ENCODE results near the gene SWT1. TPM values are rescaled to one million over a fixed set of nuclear protein-coding genes. Genes with fewer than 3 reads are reported as not detected.
"Not testable (repeated sequence)": the region's sequence is repeated elsewhere in the genome, so short reads cannot be mapped to it uniquely, and the experiment has no call there.

Gene SWT1
- total RNA-seq, 1 donor from 2014 or later = 6.1 TPM

GRCh38 chr1:185311589-185312225 is 154.7 kb downstream of the SWT1 start:
- ATAC-seq (ENCODE audit: poor library complexity) (no peak), DNase-seq (no peak)
- intact Hi-C loops (cut with DNase I) = loop anchor here (10.0 kb wide), 1 partner anchor 343 kb away; no protein-coding TSS in a partner anchor

- DNase-seq (no peak), ATAC-seq (ENCODE audit: poor library complexity) (no peak)
- intact Hi-C loops (cut with DNase I) = loop anchor here (10.0 kb wide), 1 partner anchor 342 kb away; no protein-coding TSS in a partner anchor
Measured at GRCh38 chr1:185312361-185313138, 155.6 kb downstream of the SWT1 start.

GRCh38 chr1:185314411-185314810 is 157.4 kb downstream of the SWT1 start:
- no peak for ATAC-seq (ENCODE audit: poor library complexity)
- intact Hi-C loops (cut with DNase I) = loop anchor here (10.0 kb wide), 1 partner anchor 340 kb away; no protein-coding TSS in a partner anchor
- no peak for DNase-seq

- DNase-seq (no peak), ATAC-seq (ENCODE audit: poor library complexity) (no peak)
- intact Hi-C loops (cut with DNase I) = loop anchor here (10.0 kb wide), 1 partner anchor 339 kb away; no protein-coding TSS in a partner anchor
Measured at GRCh38 chr1:185315445-185316071, 158.6 kb downstream of the SWT1 start.

- DNase-seq (peak; percentile 97), ATAC-seq (ENCODE audit: poor library complexity) (peak; percentile 90)
- intact Hi-C loops (cut with DNase I) = loop anchor here (10.0 kb wide), 1 partner anchor 338 kb away; no protein-coding TSS in a partner anchor
Measured at GRCh38 chr1:185316163-185317033, 159.4 kb downstream of the SWT1 start.

GRCh38 chr1:185317034-185317885 is 160.3 kb downstream of the SWT1 start, which contains the start of gene IVNS1ABP:
TSS of gene IVNS1ABP (minus strand) at chr1:185317243. CDS start at chr1:185309493, 7,750 bp downstream.
- peak; percentile 96 for DNase-seq
- intact Hi-C loops (cut with DNase I) = loop anchor here (10.0 kb wide), 1 partner anchor 338 kb away; no protein-coding TSS in a partner anchor
- peak; percentile 93 for ATAC-seq (ENCODE audit: poor library complexity)

- intact Hi-C loops (cut with DNase I) = loop anchor here (10.0 kb wide), 1 partner anchor 337 kb away; no protein-coding TSS in a partner anchor
- ATAC-seq (ENCODE audit: poor library complexity) (no peak), DNase-seq (no peak)
Measured at GRCh38 chr1:185317886-185318310, 160.9 kb downstream of the SWT1 start.

- ATAC-seq (ENCODE audit: poor library complexity) (no peak), DNase-seq (no peak)
- intact Hi-C loops (cut with DNase I) = loop anchor here (10.0 kb wide), 1 partner anchor 336 kb away; no protein-coding TSS in a partner anchor
Measured at GRCh38 chr1:185318431-185319138, 161.6 kb downstream of the SWT1 start.

GRCh38 chr1:185319139-185319475 is 162.1 kb downstream of the SWT1 start:
- DNase-seq (no peak), ATAC-seq (ENCODE audit: poor library complexity) (no peak)
- intact Hi-C loops (cut with DNase I) = loop anchor here (10.0 kb wide), 1 partner anchor 336 kb away; no protein-coding TSS in a partner anchor

GRCh38 chr1:185321104-185321503 is 164.1 kb downstream of the SWT1 start:
- ATAC-seq (ENCODE audit: poor library complexity); intact Hi-C loops (cut with DNase I); DNase-seq: not testable (repeated sequence)

GRCh38 chr1:185321653-185322221 is 164.8 kb downstream of the SWT1 start:
- intact Hi-C loops (cut with DNase I); DNase-seq; ATAC-seq (ENCODE audit: poor library complexity): not testable (repeated sequence)

- no peak for ATAC-seq (ENCODE audit: poor library complexity)
- intact Hi-C loops (cut with DNase I) = no loop called here
- DNase-seq = no peak
Measured at GRCh38 chr1:185322636-185323035, 165.7 kb downstream of the SWT1 start.

GRCh38 chr1:185324118-185324517 is 167.2 kb downstream of the SWT1 start:
- intact Hi-C loops (cut with DNase I) = no loop called here

GRCh38 chr1:185325413-185325812 is 168.4 kb downstream of the SWT1 start:
- DNase-seq (no peak), ATAC-seq (ENCODE audit: poor library complexity) (no peak)
- intact Hi-C loops (cut with DNase I) = no loop called here

More at GRCh38 chr1:185324118-185324517, 167.2 kb downstream of the SWT1 start:
- ATAC-seq (ENCODE audit: poor library complexity) (no peak), DNase-seq (no peak)

- DNase-seq = no peak
- intact Hi-C loops (cut with DNase I) = no loop called here
Measured at GRCh38 chr1:185328255-185328654, 171.3 kb downstream of the SWT1 start.

GRCh38 chr1:185334182-185334581 is 177.2 kb downstream of the SWT1 start:
- intact Hi-C loops (cut with DNase I) = no loop called here
- DNase-seq (no peak), ATAC-seq (ENCODE audit: poor library complexity) (no peak)

More at GRCh38 chr1:185328255-185328654, 171.3 kb downstream of the SWT1 start:
- no peak for ATAC-seq (ENCODE audit: poor library complexity)

Data from Right ventricle myocardium superior (tissue), 1 donor.